Measurements from ENCODE around the gene CENPQ.
"Not testable (repeated sequence)": the region's sequence is repeated elsewhere in the genome, so short reads cannot be mapped to it uniquely, and the experiment has no call there.

The CENPQ gene, protein sequence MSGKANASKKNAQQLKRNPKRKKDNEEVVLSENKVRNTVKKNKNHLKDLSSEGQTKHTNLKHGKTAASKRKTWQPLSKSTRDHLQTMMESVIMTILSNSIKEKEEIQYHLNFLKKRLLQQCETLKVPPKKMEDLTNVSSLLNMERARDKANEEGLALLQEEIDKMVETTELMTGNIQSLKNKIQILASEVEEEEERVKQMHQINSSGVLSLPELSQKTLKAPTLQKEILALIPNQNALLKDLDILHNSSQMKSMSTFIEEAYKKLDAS

DNA sequence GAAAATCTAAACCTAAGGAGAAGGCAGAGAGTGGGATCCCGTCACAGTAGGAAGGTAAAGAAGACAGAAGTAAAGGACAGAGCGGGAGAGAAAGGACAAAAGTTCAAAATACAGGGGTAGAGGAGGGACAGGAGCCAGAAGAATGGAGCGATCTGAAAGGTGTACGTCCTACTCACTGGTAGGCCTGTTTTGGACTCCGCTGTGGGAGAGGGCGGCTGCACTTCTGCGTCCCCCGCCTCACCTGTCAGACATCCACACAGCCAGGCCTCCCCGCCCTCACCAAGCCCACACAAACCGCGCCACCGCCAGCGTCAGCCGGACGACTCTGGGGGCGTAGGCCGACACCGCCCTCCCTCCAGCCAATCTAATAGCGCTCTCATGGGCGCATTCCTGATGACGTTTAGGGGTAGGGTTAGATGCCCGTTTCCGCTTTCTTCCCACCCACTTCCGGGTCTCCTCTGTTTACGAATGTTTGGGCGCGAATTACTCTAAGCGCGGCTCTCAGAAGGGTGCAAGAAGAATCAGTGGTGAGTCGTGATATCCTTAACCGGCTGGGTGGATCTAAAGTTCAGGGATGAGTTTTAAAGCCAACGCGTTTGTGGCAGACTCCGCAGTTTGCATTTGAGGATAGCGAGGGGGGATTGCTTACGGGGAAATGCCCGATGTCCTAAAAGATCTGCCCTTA lies at the start of gene CENPQ, which contains the start of gene MMUT:
CENPQ (plus strand) TSS at position 444 of the 685 bp plus-strand sequence. CDS start 6,807 bp downstream, outside the sequence.
MMUT (minus strand) TSS at position 327 of the 685 bp plus-strand sequence. CDS start 3,787 bp downstream, outside the sequence.
- peak; percentile 96 for DNase-seq

DNA sequence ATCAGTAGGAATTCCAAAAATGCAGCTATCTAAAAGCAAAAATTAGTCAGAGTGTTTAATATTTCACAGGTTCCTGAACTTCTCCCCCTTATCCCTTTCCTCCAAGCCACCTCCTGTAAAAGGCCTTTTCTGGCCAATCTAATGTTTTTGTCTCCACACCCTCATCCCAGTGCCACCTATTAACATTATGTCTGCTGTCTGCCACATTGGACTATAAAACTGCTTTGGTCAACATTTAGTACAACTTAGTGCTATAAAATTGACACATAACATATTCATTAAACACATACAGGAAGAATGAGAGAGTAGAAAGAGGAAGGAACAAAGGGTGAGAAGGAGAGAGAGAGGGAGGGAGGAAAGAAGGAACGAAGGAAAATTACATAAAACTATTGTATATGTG lies 47.8 kb upstream of the CENPQ start:
- no peak for DNase-seq

DNA sequence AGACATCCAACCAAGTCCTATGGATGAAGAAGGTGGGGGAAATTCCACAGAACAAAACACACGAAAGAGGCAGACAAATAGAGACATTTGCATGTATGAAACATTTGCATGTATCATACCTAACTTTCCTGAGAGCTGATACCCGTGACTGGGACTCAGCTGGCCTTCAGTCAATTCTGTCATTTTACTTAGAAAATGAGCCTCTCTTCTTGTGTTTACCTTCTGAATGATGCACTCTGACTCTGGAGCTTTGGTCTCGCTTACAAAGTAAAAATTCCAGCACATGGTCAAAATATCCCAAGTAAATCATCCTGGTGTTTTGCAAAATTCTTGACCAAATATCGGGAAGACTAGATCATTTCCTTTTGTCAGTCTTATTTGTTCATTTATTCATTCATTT lies 47.0 kb upstream of the CENPQ start:
- no peak for DNase-seq

DNA sequence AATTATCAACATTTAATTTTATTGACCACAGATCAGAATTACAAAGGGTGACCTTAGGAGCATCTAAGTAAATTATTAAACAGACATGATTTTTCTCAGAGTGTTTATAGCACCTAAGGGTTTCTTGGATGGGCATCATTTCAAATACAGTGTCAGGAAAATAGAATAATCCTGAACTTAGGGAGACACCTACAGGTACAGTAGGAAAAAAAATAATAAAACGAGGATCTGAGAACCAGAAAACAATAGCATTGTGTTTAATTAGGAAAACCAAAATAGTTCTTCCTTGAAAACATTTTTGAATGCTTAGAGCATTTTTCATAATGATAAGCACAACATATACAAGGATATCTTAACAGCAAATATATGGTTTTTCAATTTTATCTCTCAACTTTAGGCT lies 39.4 kb upstream of the CENPQ start:
- peak; percentile 47 for DNase-seq

DNA sequence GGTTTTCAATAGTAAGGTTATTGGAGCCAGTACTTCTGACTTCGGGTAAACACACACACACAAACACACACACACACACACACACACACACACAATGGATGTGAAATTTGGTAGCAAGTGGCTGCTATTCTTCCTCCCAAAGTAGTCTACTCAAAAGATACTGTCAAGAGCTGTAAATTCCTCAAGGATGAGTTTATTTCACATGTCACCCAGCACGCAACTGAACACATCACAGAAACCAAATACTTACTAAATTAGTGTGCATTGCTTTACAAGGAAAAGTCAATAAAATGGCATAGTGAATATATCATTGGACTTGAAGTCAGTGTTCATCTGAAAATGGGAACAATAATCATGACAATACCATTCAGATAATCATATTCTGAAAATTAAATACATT lies 33.0 kb upstream of the CENPQ start:
- DNase-seq: peak; percentile 70

DNA sequence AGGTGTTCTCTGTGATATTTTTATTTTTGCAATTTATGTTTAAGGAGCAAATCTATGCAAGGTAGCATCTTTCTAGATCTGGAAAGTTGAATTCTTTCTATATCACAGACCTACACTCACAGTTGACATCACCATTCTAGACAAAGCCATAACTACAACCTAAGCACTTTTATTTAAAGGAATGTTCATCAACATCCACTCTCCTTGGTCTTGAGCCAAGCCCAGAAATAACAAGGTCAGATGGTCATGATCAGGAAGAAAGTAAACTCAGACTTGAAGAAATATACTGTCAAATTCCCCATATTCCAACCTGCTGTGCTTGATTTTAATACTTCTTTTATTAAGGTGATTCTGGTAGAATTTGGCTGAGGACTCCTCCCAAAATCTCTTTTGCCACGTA lies 32.3 kb upstream of the CENPQ start:
- DNase-seq: no peak

DNA sequence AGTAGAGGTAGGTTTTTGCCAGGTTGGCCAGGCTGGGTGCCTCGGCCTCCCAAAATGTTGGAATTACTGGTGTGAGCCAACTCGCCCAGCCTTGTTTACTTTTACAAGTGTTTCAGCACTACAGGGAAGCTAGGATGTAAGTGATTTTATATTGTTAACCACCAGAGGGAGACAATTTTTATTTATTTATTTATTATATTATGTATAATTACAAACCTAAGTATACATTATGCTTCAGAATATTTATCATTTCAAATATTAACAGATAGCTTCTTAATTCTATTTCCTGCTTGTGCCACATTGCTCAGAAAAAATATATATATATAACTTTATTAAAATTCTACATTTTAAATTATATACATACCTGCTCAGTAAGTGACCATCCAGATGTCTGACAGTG lies 9.9 kb upstream of the CENPQ start:
- DNase-seq: peak; percentile 37

DNA sequence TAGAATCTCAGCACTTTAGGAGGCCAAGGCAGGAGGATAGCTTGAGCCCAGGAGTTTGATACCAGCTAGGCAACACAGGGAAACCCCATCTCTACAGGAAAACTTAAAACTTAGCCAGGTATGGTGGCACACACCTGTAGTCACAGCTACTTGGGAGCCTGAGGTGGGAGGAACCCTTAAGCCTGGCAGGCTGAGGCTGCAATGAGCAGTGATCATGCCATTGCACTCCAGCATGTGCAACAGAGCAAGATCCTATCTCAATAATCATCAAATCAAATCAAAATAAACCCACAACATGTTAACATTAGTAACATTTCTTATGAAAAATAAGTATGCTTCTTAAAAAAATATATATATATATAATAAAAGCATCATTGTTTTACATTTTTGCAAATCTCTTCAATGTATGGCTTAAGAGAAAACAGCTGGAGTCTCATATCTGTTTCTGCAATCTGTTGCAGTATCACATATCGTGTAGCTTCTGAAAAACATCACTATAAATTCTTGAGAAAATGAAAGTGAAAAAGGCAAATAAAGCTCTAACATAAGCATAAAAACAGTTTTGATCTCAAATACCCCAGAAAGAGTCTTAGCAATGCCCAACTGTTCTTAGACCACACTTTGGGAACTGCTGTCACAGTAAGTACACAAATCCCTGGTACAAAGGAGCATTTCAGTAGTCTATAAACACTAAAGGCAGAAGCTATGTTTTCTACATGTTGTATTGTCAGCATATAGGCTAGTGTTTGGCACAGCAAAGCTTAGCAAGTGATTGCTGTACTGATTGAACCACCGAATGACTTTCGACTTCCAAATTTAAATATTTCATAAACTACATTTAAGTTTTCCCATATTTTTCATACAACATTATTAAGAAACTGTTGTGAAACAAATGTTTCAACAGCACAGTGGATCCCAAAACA lies 8.1 kb upstream of the CENPQ start:
- DNase-seq: no peak

DNA sequence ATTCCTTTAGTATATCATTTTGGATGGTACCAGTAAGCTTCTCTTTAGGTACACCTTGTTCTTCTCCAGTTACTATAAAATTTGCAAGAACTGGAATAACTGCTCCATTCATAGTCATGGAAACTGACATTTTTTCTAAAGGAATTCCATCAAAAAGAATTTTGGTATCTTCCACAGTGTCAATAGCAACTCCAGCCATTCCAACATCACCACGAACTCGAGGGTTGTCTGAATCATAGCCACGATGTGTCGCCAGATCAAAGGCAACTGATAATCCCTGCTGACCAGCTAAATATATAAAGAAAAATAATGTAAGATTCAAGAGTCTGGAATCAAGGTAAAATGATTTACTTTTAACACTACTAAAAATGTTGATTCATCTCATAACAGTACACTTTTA lies 5.4 kb upstream of the CENPQ start:
- DNase-seq: peak; percentile 7

DNA sequence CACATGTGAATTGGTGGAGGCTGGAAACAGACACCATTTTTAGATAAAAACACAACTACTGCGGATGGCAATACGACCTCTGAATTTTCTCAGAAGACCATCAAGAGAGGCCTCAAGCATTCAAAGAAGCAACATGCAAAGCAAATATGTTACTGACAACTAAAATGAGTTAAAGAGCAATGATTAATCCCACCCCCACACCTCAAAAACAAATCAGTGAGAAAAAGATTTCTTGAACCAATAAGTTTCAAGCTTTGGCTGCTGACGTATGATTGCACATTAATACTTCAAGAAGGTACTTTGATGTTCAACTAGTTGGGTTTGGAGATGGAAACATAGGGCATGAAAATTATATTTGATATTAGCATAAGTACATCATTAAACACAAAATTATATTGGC lies 1.1 kb upstream of the CENPQ start:
- DNase-seq: no peak

DNA sequence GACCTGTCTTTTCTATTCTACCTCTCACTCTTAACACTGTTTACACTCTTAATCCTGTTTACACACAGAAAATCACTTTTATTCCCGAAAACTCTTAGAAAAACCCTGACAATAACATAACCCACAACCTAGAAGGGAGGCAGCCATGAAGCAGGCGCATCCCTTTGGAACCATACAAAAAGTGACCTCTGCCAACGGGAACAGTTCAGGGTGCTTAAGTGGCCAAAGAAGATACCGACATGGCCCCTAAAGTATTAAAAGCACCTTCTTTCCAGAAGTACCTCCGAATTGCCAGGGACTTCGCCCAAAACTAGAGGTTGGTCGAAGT lies 607 bp upstream of the CENPQ start:
- no peak for DNase-seq

DNA sequence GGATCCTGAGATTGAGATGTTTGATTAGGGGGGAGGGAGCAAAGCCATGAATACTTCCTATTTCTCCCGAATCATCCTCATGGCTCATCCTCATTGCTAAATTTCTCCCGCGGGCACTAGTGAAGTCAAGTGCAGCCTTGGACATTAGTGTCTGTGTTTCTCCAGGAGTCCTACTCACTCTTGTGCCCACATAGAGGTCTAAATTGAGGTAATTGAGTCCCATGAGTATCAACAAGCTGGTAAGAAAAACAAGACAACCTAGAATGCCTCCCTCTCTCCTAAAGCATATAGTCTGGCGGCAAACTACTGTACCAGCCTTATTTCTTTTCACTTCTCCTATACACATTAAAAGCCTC lies 420 bp downstream of the CENPQ start:
- DNase-seq: peak; percentile 3

DNA sequence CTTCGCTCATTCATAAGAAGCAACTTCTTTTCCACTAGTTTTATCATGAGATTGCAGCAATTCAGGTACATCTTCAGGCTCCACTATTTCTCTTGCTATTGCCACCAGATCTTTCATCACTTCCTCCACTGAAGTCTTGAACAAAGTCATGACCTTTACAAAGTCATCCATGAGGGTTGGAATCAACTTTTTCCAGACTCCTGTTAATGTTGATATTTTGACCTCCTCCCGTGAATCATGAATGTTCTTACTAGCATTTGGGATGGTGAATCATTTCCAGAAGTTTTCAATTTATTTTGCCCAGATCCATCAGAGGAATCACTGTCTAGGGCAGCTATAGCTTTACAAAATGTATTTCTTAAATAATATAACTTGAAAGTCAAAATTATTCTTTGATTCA lies 1.5 kb downstream of the CENPQ start:
- DNase-seq: peak; percentile 53

DNA sequence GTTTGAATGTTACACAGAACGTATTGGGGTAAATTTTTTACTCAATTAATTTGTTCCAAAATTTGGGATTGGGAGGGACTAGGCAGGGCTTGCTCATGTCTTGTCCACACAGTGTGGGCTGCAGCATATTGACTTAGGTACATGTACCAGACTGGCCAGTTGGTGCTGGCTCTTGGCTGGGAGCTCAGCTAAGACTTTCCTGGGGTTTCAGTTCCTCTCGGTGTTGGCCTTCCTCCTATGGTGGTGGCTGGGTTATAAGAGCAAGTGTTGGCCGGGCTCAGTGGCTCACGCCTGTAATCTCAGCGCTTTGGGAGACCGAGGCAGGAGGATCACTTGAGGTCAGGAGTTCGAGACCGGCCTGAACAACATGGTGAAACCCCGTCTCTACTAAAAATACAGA lies 4.9 kb downstream of the CENPQ start:
- DNase-seq: no peak

DNA sequence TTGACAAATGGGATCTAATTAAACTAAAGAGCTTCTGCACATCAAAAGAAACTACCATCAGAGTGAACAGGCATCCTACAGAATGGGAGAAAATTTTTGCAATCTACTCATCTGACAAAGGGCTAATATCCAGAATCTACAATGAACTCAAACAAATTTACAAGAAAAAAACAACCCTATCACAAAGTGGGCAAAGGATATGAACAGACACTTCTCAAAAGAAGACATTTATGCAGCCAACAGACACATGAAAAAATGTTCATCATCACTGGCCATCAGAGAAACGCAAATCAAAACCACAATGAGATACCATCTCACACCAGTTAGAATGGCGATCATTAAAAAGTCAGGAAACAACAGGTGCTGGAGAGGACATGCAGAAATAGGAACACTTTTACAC lies 13.4 kb downstream of the CENPQ start:
- not testable (repeated sequence) for DNase-seq

DNA sequence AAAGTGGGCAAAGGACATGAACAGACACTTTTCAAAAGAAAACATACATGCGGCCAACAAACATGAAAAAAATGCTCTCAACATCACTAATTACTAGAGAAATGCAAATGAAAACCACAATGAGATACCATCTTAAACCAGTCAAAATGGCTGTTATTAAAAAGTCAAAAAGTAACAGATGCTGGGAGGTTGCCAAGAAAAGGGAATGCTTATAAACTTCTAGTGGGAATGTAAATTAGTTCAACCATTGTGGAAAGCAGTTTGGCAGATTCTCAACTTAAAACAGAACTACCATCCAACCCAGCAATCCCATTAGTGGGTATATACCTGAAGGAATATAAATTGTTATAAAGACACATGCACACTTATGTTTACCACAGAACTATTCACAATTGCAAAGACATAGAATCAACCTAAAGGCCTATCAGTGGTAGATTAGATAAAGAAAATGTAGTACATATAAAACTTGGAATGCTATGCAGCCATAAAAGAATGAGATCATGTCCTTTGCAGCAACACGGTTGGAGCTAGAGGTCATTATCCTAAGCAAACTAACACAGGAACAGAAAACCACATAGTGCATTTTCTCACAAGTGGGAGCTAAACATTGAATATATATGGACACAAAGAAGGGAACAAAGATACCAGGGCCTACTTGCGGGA lies 16.3 kb downstream of the CENPQ start:
- no peak for DNase-seq

DNA sequence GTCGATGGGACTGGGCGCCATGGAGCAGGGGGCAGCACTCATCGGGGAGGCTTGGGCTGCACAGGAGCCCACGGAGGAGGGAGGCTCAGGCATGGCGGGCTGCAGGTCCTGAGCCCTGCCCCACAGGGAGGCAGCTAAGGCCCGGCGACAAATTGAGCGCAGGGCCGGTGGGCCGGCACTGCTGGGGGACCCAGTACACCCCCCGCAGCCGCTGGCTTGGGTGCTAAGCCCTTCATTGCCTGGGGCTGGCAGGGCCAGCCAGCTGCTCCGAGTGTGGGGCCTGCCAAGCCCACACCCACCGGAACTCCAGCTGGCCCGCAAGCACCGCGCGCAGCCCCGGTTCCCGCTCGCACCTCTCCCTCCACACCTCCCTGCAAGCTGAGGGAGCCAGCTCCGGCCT lies 18.7 kb downstream of the CENPQ start:
- not testable (repeated sequence) for DNase-seq

DNA sequence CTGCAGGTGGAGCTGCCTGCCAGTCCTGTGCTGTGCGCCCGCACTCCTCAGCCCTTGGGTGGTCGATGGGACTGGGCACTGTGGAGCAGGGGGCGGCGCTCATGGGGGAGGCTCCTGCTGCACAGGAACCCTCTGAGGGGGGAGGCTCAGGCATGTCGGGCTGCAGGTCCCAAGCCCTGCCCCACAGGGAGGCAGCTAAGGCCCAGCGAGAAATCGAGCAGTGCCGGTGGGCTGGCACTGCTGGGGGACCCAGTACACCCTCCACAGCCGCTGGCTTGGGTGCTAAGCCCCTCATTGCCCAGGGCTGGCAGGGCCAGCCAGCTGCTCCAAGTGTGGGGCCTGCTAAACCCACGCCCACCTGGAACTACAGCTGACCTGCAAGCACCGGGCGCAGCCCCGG lies 20.2 kb downstream of the CENPQ start:
- not testable (repeated sequence) for DNase-seq

DNA sequence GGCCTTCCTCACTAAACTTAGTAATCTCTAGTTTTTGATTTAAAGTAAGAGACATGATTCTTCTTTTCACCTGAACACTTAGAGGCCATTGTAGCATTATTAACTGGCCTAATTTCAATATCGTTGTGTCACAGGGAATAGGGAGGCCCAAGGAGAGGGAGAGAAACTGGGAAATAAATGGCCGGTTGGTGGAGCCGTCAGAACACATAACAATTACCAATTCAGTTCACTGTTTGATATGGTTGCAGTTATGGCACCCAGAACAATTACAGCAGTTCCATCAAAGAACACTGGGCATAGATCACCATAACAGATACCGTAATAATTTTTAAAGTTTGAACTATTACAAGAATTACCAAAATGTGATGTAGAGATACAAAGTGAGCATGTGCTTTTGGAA lies 27.5 kb downstream of the CENPQ start:
- DNase-seq: no peak

DNA sequence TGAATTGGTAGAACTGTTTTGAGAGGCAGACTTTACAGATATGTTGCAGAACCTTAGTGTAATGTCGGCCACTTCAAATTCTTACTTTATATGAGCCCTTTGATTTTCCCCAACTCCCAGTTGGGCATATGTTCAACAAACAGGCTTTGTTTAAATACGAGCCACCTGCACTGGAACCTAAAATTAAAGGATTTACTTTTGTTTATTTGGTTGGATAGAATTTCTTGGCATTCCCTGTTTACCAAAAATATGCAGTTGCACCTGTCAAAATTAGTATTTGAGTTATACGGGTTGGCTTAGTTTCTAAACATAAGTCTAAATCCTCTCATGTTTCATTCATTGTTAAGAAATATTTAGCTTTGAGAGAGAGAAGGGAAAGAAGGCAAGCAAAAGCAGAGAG lies 34.1 kb downstream of the CENPQ start:
- no peak for DNase-seq

DNA sequence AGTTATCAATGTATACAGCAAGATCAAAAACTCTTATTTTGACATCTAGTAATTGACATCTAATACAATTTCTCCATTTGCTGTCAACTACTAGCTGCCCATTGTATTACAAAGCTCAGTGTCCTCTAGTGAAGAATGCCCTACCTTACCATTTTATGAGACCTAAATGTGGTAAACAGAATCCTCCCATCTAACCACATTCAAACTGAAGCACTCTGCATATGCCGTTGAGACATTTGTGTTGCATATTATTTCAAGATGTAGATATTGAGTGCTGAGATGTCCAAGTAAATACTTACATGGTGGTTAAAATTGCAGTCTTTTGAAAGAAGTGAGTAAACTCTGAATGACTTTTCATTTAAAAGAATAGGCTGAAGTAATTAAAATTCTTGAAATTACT lies 36.0 kb downstream of the CENPQ start:
- DNase-seq: no peak

DNA sequence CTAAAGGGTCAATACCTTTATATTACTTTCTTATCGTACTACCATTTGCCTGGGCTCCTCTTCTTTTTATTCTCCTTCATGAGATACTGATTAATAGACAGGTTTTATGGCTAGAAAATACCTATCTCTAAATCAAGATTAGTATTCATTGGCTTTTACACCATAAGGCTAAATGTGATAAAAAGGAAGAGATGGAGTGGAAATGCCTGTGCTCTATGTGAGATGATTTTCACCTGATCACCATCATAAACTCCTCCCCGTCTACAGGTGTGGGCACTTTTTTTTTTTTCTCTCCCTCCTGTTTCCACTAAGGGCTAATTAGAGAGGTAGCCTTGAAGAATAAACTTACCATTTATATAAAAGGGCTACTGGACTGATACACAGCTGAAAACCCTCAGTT lies 36.5 kb downstream of the CENPQ start, which contains the start of gene GLYATL3:
GLYATL3 (plus strand) TSS at position 301 of the 400 bp plus-strand sequence. CDS start 12,068 bp downstream, outside the sequence.
- no peak for DNase-seq

DNA sequence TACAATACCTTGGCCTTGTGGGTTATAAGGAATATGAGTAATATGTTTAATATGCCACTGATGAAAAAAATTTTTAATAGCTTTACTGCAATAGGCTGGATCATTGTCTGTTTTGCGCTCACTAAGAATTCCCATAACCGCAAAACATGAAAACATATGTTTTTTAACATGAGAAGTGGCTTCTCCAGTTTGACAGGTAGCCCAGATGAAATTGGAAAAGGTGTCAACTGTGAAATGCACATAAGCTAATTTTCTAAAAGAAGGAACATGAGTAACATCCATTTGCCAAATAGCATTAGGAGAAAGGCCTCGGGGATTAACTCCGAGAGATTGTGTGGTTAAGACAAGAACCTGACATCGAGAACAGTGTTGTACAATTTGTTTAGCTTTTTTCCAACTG lies 41.5 kb downstream of the CENPQ start:
- DNase-seq: no peak

Data from HCEC 1CT (cell line).